Small intestine (tissue), 7 donors: ENCODE measurements around the gene PLCB2. TPM values are rescaled to one million over a fixed set of nuclear protein-coding genes. Genes with fewer than 3 reads are reported as not detected.

Source experiments
- DNase-seq, 2 donors: peaks; one replicate each; pipeline versions ENCODE4 v3.0.0 to v3.0.0-alpha.2; 2013
- FAIRE-seq: peaks from 2 replicates; lab custom pipeline; 2012; peaks lifted over from hg19 to GRCh38; lab: Jason Lieb, UNC
- H3K27ac ChIP-seq, 3 donors: one replicate each; pipeline ENCODE4 v1.5.1; 2013; ENCODE audit warnings: low read length in 2 of 3, mild to moderate bottlenecking in 2 of 3, control low read depth in 1 of 3, inconsistent platforms in 1 of 3, low read depth in 1 of 3, moderate library complexity in 1 of 3
- H3K27me3 ChIP-seq, 3 donors: one replicate each; pipeline ENCODE4 v1.6.1; 2013; ENCODE audit warnings: low read length in 3 of 3, inconsistent platforms in 1 of 3; ENCODE audit not compliant: control insufficient read depth in 3 of 3, insufficient read depth in 3 of 3
- H3K36me3 ChIP-seq, 3 donors: one replicate each; pipeline ENCODE4 v1.6.1; 2013; ENCODE audit warnings: low read length in 3 of 3, inconsistent platforms in 1 of 3, low read depth in 1 of 3, mild to moderate bottlenecking in 1 of 3, moderate library complexity in 1 of 3; ENCODE audit not compliant: control insufficient read depth in 3 of 3, insufficient read depth in 2 of 3
- H3K4me1 ChIP-seq, 3 donors: one replicate each; pipeline ENCODE4 v1.6.1; 2013; ENCODE audit warnings: low read length in 2 of 3, inconsistent platforms in 1 of 3, low read depth in 1 of 3, mild to moderate bottlenecking in 1 of 3, moderate library complexity in 1 of 3; ENCODE audit not compliant: control insufficient read depth in 3 of 3, insufficient read depth in 2 of 3
- H3K4me3 ChIP-seq, 3 donors: one replicate each; pipeline ENCODE4 v1.5.1; 2013; ENCODE audit warnings: low read length in 3 of 3, control low read depth in 1 of 3, inconsistent platforms in 1 of 3, low read depth in 1 of 3, mild to moderate bottlenecking in 1 of 3, moderate library complexity in 1 of 3
- H3K9me3 ChIP-seq, 2 donors: one replicate each; pipeline ENCODE4 v1.6.1; 2013; ENCODE audit warnings: low read depth in 1 of 2, low read length in 1 of 2; ENCODE audit not compliant: control insufficient read depth in 2 of 2, insufficient read depth in 1 of 2
- WGBS, 3 donors: extraction: QIAGEN DNeasy Blood & Tissue Kit; methylation state at CpG; one replicate each; pipeline ENCODE4 v1.1.7; 2013; 5-methylcytosine and 5-hydroxymethylcytosine counted together
- polyA plus RNA-seq, 4 donors: library from polyadenylated mRNA; stranded (reverse) in 3 of 4; unstranded in 1 of 4; fragments of 200-250 nt in 3 of 4; fragments of 120-200 nt in 1 of 4; gene quantifications; one replicate each; pipeline versions ENCODE4 v1.2.1 to v1.2.3, GENCODE V29; 2013
- donor health status: healthy with polysubstance abuse.
- donor health status: control.
- donor health status: control.
- donor health status: Bipolar disorder and iron deficiency.
- donor health status: healthy.

PLCB2 gene
- polyA plus RNA-seq, 4 donors, result 5.6 to 11.4 (median 7.8) TPM

DNA sequence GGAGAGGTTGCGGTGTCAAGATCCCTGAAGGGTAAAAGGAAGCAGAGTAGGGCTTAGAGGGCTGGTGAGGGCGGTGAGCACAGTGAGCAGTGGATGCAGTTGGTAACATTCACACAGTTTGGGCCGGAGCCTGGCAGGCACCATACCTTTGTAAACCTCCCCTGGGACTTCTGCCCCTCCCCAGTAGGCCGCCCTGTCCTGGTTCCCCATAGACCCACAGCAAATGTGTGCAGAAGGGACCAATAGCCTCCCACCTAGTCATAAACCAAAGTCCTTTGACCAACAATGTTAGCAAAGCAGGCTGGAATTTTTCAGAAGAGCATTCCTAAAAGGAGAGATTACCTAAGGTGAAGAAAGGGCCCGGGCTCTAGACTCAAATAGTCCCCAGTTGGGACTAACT, 41.4 kb upstream of the PLCB2 start:
- WGBS, 3 donors, result 41 to 68% (median 59%) methylated on average over 5 of the region's 5 CpGs
- H3K27ac ChIP-seq, result peak overlapping the region; percentile 90 to 99 (median 97)
- no peaks in the 10 kb centered on the region for H3K9me3 ChIP-seq
- DNase-seq, result peak; percentile 83 to 87
- H3K36me3 ChIP-seq, result peaks cover 0 to 20% (median 7%) of the 10 kb centered on the region in 3 donors
- FAIRE-seq, result no peak
- no peak overlapping the region for H3K4me3 ChIP-seq
- H3K4me1 ChIP-seq, result peaks cover 10 to 77% (median 10%) of the 10 kb centered on the region in 3 donors
- no peaks in the 10 kb centered on the region for H3K27me3 ChIP-seq

DNA sequence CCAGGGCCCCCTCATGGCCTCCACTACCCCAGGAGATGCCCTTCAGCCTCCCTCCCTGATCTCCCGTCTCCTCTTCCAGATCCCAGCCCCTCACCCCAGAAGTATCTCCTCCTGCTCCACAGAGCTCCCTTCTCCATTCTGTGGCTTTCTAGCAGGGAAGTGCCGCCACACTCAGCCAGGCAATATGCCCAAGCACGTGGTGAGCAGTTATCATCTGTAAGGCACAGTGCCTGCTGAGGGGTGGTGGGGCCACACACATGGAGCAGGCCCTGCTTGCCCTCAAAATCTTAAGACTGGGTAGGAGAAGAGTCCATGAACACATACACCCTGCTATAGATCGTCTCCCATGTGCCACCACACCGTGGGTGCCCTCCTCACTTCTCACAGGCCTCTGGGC, 40.7 kb upstream of the PLCB2 start:
- Histone ChIP-seq H3K36me3 (peaks cover 0 to 13% (median 4%) of the 10 kb centered on the region in 3 donors), H3K27me3 (no peaks in the 10 kb centered on the region), H3K4me1 (peaks cover 10 to 77% (median 10%) of the 10 kb centered on the region in 3 donors), H3K27ac (peak overlapping the region; percentile 90 to 99 (median 97)), H3K4me3 (no peak overlapping the region), H3K9me3 (no peaks in the 10 kb centered on the region)
- DNase-seq (no peak), FAIRE-seq (no peak)
- WGBS, 3 donors, result 29 to 69% (median 50%) methylated on average over 5 of the region's 5 CpGs

DNA sequence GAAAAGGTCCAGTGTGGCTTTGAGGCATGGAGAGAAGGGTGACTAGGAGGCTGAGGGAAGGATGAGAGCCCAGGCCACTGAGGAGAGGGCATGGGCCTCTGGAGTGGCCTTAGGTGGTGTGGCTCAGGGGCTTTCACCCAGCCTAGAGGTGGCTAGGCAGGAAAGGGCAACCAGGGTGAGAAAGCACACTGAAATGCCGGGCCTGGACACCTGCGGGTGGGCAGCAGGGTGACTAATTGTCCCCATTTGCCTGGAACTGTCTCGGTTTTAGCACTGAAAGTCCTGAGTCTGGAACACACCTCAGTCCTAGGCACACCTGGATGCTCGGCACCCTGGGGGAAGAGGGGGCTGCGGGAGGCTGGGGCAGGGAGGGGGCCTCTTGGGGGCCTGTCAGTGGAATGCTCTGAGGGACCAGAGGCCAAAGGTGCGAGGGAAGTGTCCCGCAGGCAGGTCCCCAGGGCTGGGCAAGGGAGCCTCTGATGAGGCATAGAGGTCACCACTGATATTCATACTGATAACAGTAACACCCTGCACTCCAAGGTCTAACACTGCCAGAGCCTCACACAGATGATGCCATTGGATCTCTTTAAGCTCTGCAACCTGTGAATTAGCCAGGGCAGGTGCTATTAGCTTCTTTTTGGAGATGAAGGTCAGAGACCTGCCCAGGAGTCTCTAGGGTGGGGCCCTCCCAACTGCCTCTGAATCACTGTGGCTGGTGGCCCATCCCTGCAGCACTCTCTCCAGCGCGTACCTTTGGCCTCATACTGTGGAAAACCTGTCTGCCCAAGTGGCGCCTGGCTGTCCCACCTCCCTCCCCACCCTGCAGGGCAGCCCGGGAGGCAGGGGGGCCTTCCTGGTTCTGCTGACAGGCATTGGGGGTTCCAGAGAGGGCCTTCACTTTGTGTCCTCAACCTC, 40.1 kb upstream of the PLCB2 start:
- H3K27ac ChIP-seq, result peak overlapping the region; percentile 90 to 99 (median 97)

DNA sequence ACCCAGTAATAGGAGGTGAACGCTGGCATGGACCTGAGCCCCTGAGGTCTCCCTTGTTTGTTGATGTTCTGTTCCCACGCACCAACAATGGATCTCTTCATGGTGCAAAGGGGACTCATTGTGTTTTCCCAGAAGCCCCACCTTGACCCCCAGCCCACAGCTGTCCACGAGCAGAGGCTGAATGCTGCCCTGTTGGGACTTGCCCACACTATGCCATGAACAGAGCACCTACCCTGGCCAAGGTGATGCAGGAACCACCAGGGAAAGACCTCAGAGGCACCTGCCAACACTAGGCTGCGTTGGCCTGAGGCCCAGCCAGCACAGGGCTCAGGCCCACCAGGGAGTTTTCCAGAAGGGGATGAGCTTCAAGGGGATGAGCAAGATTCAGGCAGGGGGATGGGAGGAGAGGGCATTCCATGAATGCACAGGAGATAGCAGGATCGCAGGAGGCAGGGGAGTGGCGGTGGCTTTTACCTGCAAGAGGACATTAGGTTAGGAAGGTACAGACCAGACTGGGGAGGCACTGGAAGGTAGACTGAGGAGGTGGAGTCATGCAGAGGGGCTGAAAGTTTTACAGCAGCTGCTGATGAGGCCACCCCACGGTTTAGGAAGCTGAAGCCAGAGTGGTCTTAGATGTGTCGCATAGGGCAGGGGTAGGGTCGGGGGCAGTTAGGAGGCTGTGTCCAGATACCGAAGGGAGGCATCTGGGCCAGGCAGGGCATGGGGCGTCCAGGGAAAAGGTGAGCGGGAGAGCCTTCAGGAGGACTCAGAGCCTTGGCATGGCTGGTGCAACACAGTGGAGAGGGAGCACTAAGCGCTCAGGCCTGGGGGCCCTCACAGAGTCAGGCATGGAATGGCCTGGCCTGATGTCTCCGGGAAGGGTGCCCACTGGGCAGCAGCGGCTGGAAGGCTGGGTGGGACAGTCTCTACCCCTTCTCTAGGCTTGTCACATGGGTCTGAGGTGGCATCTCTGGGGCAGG, 39.1 kb upstream of the PLCB2 start:
- Histone ChIP-seq H3K27me3 (no peaks in the 10 kb centered on the region), H3K4me1 (peaks cover 10 to 83% (median 10%) of the 10 kb centered on the region in 3 donors), H3K9me3 (no peaks in the 10 kb centered on the region), H3K36me3 (no peaks in the 10 kb centered on the region), H3K27ac (peak overlapping the region; percentile 90 to 99 (median 97)), H3K4me3 (peak overlapping the region in 1 of 3 donors; percentile 5)
- WGBS, 3 donors, result 50 to 75% (median 69%) methylated on average over 15 of the region's 15 CpGs
- FAIRE-seq (no peak), DNase-seq (peak; percentile 47 to 58)

More for the DNA sequence above, 40.1 kb upstream of the PLCB2 start:
- 15 to 63% (median 35%) methylated on average over 10 to 11 of the region's 11 CpGs for whole genome bisulfite sequencing, 3 donors
- H3K27me3 ChIP-seq, result no peaks in the 10 kb centered on the region
- H3K4me1 ChIP-seq, result peaks cover 10 to 78% (median 10%) of the 10 kb centered on the region in 3 donors
- no peaks in the 10 kb centered on the region for H3K9me3 ChIP-seq
- peaks cover 0 to 7% (median 0%) of the 10 kb centered on the region in 3 donors for H3K36me3 ChIP-seq
- DNase-seq (peak; percentile 92 to 98), FAIRE-seq (no peak)
- no peak overlapping the region for H3K4me3 ChIP-seq

GRCh38 chr15:40345867-40346578, 38.3 kb upstream of the PLCB2 start:
- no peaks in the 10 kb centered on the region for H3K9me3 ChIP-seq
- no peaks in the 10 kb centered on the region for H3K36me3 ChIP-seq
- 22 to 61% (median 40%) methylated on average over 6 of the region's 6 CpGs for whole genome bisulfite sequencing, 3 donors
- H3K27me3 ChIP-seq, result no peaks in the 10 kb centered on the region
- DNase-seq, result peak; percentile 96 to 99
- no peak for FAIRE-seq
- peaks cover 10 to 89% (median 12%) of the 10 kb centered on the region in 3 donors for H3K4me1 ChIP-seq
- H3K4me3 ChIP-seq, result no peak overlapping the region
- peak overlapping the region; percentile 90 to 99 (median 97) for H3K27ac ChIP-seq

DNA sequence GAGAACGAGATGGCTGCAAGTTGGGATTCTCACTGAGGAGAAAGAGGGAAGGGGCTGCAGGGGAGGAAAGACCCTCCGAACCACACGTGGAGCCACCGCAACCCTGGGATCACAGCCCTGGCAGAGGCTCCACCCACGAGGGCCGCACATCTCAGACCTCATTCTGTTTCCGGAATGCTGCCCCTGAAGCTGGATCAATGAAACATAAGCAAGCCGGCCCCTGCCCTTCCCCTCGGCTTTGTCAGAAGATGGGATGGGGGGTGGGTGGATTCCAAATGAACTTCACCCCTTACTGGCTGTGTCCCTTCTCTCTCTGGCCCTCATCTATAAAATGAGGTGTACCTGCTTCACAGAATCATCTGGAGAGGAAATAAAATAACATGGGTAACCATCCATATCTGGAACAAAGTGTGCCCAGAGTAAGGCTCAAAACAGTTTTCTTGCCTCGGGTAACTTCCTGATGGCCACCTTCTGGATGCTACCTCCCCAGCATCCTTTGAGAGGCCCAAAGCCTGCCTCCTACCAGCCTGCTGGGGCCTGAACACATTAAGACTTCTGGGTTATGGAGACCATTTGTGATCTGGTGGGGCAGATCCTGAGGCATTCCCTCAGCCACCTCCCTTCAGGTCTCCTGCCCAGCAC, 37.6 kb upstream of the PLCB2 start:
- no peak for FAIRE-seq
- peak overlapping the region in 1 of 3 donors; percentile 33 for H3K4me3 ChIP-seq
- 40 to 62% (median 41%) methylated on average over 9 to 10 of the region's 10 CpGs for WGBS, 3 donors
- peak overlapping the region; percentile 90 to 97 (median 93) for H3K27ac ChIP-seq
- H3K27me3 ChIP-seq, result no peaks in the 10 kb centered on the region
- peak in 1 of 2 donors; percentile 33 for DNase-seq
- H3K36me3 ChIP-seq, result no peaks in the 10 kb centered on the region
- H3K9me3 ChIP-seq, result no peaks in the 10 kb centered on the region
- H3K4me1 ChIP-seq, result peaks cover 10 to 92% (median 13%) of the 10 kb centered on the region in 3 donors

- H3K4me3 ChIP-seq, result peak overlapping the region in 1 of 3 donors; percentile 33
- H3K27ac ChIP-seq, result peak overlapping the region; percentile 90 to 97 (median 93)
- DNase-seq, result peak; percentile 71 to 85
- no peak for FAIRE-seq
- WGBS, 3 donors, result 5 to 25% (median 18%) methylated on average over 12 to 15 of the region's 15 CpGs
- H3K36me3 ChIP-seq, result no peaks in the 10 kb centered on the region
- peaks cover 10 to 92% (median 17%) of the 10 kb centered on the region in 3 donors for H3K4me1 ChIP-seq
- no peaks in the 10 kb centered on the region for H3K9me3 ChIP-seq
- no peaks in the 10 kb centered on the region for H3K27me3 ChIP-seq
Measured at GRCh38 chr15:40344631-40345120, 36.9 kb upstream of the PLCB2 start.
